ENCODE measurements around the gene ATRNL1. TPM values are rescaled to one million over a fixed set of nuclear protein-coding genes. Genes with fewer than 3 reads are reported as not detected.

The ATRNL1 gene
- total RNA-seq, 1 experiment from 2014 or later = 28.7 TPM

DNA sequence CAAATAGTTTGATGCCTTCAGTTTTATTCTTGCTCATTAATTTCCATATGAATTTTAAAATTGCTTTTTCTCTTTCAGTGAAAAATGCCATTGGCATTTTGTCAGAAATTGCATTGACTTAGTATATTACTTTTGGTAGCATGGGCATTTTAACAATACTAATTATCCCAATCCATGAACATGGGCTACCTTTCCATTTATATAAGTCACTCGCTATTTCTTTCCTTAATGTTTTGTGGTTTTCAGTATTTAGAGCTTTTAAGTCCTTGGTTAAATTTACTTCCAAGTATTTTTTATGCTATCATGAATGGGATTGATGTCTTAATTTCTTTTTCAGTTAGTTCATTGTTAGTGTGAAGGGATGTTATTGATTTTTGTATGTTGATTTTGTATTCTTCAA is 297.4 kb downstream of the ATRNL1 start:
- DNase-seq (ENCODE audit: low spot score) (no peak), ATAC-seq (no peak)
- H3K9me3 Mint-ChIP-seq = peaks cover 8% of the 10 kb centered on the region
- no peaks in the 10 kb centered on the region for H3K36me3 Mint-ChIP-seq
- TF ChIP-seq, protein P1, sequence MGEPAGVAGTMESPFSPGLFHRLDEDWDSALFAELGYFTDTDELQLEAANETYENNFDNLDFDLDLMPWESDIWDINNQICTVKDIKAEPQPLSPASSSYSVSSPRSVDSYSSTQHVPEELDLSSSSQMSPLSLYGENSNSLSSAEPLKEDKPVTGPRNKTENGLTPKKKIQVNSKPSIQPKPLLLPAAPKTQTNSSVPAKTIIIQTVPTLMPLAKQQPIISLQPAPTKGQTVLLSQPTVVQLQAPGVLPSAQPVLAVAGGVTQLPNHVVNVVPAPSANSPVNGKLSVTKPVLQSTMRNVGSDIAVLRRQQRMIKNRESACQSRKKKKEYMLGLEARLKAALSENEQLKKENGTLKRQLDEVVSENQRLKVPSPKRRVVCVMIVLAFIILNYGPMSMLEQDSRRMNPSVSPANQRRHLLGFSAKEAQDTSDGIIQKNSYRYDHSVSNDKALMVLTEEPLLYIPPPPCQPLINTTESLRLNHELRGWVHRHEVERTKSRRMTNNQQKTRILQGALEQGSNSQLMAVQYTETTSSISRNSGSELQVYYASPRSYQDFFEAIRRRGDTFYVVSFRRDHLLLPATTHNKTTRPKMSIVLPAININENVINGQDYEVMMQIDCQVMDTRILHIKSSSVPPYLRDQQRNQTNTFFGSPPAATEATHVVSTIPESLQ (CRISPR knock-in tag; IDR thresholded peaks at IDR 0.05) = no peak
- TF ChIP-seq NR1H2 (CRISPR knock-in tag; IDR thresholded peaks at IDR 0.05) (no peak), ZNF138 (CRISPR knock-in tag; conservative IDR thresholded peaks at IDR 0.05) (no peak), ZNF671 (CRISPR knock-in tag; IDR thresholded peaks at IDR 0.05) (no peak), GABPB1 (CRISPR knock-in tag; IDR thresholded peaks at IDR 0.05) (no peak), GRHL2 (CRISPR knock-in tag; IDR thresholded peaks at IDR 0.05; ENCODE audit: insufficient replicate concordance, severe bottlenecking) (no peak), NR3C1 (CRISPR knock-in tag; conservative IDR thresholded peaks at IDR 0.05; ENCODE audit: low read depth) (no peak)
- TF ChIP-seq, protein P2, sequence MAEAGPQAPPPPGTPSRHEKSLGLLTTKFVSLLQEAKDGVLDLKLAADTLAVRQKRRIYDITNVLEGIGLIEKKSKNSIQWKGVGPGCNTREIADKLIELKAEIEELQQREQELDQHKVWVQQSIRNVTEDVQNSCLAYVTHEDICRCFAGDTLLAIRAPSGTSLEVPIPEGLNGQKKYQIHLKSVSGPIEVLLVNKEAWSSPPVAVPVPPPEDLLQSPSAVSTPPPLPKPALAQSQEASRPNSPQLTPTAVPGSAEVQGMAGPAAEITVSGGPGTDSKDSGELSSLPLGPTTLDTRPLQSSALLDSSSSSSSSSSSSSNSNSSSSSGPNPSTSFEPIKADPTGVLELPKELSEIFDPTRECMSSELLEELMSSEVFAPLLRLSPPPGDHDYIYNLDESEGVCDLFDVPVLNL (CRISPR knock-in tag; IDR thresholded peaks at IDR 0.05; ENCODE audit: borderline replicate concordance, low read depth) = no peak
- TF ChIP-seq, protein P3, sequence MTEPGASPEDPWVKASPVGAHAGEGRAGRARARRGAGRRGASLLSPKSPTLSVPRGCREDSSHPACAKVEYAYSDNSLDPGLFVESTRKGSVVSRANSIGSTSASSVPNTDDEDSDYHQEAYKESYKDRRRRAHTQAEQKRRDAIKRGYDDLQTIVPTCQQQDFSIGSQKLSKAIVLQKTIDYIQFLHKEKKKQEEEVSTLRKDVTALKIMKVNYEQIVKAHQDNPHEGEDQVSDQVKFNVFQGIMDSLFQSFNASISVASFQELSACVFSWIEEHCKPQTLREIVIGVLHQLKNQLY (CRISPR knock-in tag; IDR thresholded peaks at IDR 0.05) = no peak
- TF ChIP-seq, protein P4, sequence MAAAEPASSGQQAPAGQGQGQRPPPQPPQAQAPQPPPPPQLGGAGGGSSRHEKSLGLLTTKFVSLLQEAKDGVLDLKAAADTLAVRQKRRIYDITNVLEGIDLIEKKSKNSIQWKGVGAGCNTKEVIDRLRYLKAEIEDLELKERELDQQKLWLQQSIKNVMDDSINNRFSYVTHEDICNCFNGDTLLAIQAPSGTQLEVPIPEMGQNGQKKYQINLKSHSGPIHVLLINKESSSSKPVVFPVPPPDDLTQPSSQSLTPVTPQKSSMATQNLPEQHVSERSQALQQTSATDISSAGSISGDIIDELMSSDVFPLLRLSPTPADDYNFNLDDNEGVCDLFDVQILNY (CRISPR knock-in tag; IDR thresholded peaks at IDR 0.05) = no peak
- TF ChIP-seq, protein P5, sequence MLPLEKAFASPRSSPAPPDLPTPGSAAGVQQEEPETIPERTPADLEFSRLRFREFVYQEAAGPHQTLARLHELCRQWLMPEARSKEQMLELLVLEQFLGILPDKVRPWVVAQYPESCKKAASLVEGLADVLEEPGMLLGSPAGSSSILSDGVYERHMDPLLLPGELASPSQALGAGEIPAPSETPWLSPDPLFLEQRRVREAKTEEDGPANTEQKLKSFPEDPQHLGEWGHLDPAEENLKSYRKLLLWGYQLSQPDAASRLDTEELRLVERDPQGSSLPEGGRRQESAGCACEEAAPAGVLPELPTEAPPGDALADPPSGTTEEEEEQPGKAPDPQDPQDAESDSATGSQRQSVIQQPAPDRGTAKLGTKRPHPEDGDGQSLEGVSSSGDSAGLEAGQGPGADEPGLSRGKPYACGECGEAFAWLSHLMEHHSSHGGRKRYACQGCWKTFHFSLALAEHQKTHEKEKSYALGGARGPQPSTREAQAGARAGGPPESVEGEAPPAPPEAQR (CRISPR knock-in tag; IDR thresholded peaks at IDR 0.05) = no peak
- TF ChIP-seq, protein P6, sequence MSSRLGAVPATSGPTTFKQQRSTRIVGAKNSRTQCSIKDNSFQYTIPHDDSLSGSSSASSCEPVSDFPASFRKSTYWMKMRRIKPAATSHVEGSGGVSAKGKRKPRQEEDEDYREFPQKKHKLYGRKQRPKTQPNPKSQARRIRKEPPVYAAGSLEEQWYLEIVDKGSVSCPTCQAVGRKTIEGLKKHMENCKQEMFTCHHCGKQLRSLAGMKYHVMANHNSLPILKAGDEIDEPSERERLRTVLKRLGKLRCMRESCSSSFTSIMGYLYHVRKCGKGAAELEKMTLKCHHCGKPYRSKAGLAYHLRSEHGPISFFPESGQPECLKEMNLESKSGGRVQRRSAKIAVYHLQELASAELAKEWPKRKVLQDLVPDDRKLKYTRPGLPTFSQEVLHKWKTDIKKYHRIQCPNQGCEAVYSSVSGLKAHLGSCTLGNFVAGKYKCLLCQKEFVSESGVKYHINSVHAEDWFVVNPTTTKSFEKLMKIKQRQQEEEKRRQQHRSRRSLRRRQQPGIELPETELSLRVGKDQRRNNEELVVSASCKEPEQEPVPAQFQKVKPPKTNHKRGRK (CRISPR knock-in tag; IDR thresholded peaks at IDR 0.05; ENCODE audit: borderline replicate concordance) = no peak
- TF ChIP-seq, protein P7, sequence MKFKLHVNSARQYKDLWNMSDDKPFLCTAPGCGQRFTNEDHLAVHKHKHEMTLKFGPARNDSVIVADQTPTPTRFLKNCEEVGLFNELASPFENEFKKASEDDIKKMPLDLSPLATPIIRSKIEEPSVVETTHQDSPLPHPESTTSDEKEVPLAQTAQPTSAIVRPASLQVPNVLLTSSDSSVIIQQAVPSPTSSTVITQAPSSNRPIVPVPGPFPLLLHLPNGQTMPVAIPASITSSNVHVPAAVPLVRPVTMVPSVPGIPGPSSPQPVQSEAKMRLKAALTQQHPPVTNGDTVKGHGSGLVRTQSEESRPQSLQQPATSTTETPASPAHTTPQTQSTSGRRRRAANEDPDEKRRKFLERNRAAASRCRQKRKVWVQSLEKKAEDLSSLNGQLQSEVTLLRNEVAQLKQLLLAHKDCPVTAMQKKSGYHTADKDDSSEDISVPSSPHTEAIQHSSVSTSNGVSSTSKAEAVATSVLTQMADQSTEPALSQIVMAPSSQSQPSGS (CRISPR knock-in tag; IDR thresholded peaks at IDR 0.05; ENCODE audit: borderline replicate concordance, low read depth) = no peak
- H3K4me1 Mint-ChIP-seq = peaks cover 27% of the 10 kb centered on the region
- ChIA-PET POLR2A (no interaction called here), CTCF (no interaction called here)
- H3K27me3 Mint-ChIP-seq (ENCODE audit: low read depth) = no peaks in the 10 kb centered on the region
- no peak overlapping the region for H3K27ac Mint-ChIP-seq
- no peak overlapping the region for H3K4me3 Mint-ChIP-seq

DNA sequence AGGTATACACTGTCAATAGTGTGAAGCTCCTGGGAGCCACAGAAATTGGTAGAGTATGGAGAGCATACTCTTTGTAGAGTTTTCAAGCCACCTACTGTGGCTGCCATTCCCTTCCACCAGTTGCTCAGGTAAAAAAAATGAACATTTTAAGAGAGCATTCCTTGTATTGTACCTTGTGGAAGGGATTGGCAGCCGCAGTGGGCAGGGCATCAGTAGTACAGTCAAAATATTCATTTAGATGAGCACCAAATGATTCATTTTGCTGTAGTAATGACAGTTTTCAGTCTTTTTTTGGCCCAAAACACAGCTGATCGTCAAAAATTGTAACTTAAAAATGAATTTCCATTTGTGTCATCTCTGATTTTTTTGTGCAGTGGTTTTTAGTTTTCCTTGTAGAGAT is 304.9 kb downstream of the ATRNL1 start:
- no peaks in the 10 kb centered on the region; the same call in 1 of the 2 replicates for H3K36me3 Mint-ChIP-seq
- H3K27me3 Mint-ChIP-seq (ENCODE audit: low read depth) = no peaks in the 10 kb centered on the region
- H3K27ac Mint-ChIP-seq = no peak overlapping the region
- ATAC-seq (no peak), DNase-seq (ENCODE audit: low spot score) (no peak)
- no peak overlapping the region for H3K4me3 Mint-ChIP-seq
- ChIA-PET CTCF (no interaction called here), POLR2A (no interaction called here)
- peaks cover 10% of the 10 kb centered on the region; the same call in 1 of the 2 replicates for H3K9me3 Mint-ChIP-seq
- H3K4me1 Mint-ChIP-seq = no peaks in the 10 kb centered on the region
- no peak for TF ChIP-seq KAT7 (CRISPR knock-in tag; IDR thresholded peaks at IDR 0.05; ENCODE audit: borderline replicate concordance)
- TF ChIP-seq, protein P8, sequence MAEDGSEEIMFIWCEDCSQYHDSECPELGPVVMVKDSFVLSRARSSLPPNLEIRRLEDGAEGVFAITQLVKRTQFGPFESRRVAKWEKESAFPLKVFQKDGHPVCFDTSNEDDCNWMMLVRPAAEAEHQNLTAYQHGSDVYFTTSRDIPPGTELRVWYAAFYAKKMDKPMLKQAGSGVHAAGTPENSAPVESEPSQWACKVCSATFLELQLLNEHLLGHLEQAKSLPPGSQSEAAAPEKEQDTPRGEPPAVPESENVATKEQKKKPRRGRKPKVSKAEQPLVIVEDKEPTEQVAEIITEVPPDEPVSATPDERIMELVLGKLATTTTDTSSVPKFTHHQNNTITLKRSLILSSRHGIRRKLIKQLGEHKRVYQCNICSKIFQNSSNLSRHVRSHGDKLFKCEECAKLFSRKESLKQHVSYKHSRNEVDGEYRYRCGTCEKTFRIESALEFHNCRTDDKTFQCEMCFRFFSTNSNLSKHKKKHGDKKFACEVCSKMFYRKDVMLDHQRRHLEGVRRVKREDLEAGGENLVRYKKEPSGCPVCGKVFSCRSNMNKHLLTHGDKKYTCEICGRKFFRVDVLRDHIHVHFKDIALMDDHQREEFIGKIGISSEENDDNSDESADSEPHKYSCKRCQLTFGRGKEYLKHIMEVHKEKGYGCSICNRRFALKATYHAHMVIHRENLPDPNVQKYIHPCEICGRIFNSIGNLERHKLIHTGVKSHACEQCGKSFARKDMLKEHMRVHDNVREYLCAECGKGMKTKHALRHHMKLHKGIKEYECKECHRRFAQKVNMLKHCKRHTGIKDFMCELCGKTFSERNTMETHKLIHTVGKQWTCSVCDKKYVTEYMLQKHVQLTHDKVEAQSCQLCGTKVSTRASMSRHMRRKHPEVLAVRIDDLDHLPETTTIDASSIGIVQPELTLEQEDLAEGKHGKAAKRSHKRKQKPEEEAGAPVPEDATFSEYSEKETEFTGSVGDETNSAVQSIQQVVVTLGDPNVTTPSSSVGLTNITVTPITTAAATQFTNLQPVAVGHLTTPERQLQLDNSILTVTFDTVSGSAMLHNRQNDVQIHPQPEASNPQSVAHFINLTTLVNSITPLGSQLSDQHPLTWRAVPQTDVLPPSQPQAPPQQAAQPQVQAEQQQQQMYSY (CRISPR knock-in tag; IDR thresholded peaks at IDR 0.05) = no peak
- TF ChIP-seq, protein P9, sequence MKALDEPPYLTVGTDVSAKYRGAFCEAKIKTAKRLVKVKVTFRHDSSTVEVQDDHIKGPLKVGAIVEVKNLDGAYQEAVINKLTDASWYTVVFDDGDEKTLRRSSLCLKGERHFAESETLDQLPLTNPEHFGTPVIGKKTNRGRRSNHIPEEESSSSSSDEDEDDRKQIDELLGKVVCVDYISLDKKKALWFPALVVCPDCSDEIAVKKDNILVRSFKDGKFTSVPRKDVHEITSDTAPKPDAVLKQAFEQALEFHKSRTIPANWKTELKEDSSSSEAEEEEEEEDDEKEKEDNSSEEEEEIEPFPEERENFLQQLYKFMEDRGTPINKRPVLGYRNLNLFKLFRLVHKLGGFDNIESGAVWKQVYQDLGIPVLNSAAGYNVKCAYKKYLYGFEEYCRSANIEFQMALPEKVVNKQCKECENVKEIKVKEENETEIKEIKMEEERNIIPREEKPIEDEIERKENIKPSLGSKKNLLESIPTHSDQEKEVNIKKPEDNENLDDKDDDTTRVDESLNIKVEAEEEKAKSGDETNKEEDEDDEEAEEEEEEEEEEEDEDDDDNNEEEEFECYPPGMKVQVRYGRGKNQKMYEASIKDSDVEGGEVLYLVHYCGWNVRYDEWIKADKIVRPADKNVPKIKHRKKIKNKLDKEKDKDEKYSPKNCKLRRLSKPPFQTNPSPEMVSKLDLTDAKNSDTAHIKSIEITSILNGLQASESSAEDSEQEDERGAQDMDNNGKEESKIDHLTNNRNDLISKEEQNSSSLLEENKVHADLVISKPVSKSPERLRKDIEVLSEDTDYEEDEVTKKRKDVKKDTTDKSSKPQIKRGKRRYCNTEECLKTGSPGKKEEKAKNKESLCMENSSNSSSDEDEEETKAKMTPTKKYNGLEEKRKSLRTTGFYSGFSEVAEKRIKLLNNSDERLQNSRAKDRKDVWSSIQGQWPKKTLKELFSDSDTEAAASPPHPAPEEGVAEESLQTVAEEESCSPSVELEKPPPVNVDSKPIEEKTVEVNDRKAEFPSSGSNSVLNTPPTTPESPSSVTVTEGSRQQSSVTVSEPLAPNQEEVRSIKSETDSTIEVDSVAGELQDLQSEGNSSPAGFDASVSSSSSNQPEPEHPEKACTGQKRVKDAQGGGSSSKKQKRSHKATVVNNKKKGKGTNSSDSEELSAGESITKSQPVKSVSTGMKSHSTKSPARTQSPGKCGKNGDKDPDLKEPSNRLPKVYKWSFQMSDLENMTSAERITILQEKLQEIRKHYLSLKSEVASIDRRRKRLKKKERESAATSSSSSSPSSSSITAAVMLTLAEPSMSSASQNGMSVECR (CRISPR knock-in tag; IDR thresholded peaks at IDR 0.05; ENCODE audit: borderline replicate concordance) = no peak
